ENCODE measurements around the gene PRPSAP1. TPM values are rescaled to one million over a fixed set of nuclear protein-coding genes. Genes with fewer than 3 reads are reported as not detected.

The PRPSAP1 gene
- total and polyA plus RNA-seq, 2 of the 8 experiments (the other 6 are each of a cell fraction or from before 2014, with no cell fraction given) = 32.0 to 54.2 TPM

DNA sequence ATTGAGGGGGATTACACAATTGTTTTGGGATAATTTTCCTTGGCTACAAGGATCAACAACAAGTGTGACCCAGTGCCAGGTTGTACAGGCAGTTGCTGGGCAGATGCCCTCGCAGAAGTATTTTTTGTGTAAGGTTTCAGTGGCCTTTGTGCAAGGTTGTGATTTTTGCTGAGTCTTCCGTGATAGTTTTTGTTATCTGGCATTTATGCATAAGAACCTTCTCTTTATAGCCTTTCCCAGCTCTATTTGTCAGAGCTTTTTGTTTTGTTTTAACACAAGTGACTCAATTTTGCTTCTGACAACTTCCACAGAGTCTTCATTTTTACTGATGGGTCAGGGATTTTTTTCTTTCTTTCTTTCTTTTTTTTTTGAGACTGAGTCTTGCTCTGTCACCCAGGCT lies 6.7 kb upstream of the PRPSAP1 start:
- H3K36me3 ChIP-seq (ENCODE audit: control insufficient read depth in 2 of 4, insufficient read depth in 4 of 4, low read length in 3 of 4) = no peaks in the 10 kb centered on the region
- H4K20me1 ChIP-seq (replicated peaks in 1 of 2; ENCODE audit: control insufficient read depth in 1 of 2, insufficient read depth in 2 of 2, low read length in 2 of 2) = no peaks in the 10 kb centered on the region
- H4K8ac ChIP-seq (ENCODE audit: extremely low read depth, insufficient read depth, low read length) = no peak overlapping the region
- H2BK20ac ChIP-seq (ENCODE audit: low read length) = no peak overlapping the region
- H3K27me3 ChIP-seq (replicated peaks in 1 of 4; ENCODE audit: control insufficient read depth in 3 of 4, extremely low read depth in 1 of 4, insufficient read depth in 3 of 4, low read length in 3 of 4) = no peaks in the 10 kb centered on the region
- no peak overlapping the region for H2BK12ac ChIP-seq (ENCODE audit: low read depth, low read length)
- H3K14ac ChIP-seq (ENCODE audit: insufficient read length) = no peak overlapping the region
- H3K79me1 ChIP-seq (ENCODE audit: low read depth, low read length) = no peaks in the 10 kb centered on the region
- H3K23ac ChIP-seq (ENCODE audit: insufficient read length) = no peak overlapping the region
- H3K4me1 ChIP-seq (replicated peaks in 1 of 4; ENCODE audit: control insufficient read depth in 3 of 4, insufficient read depth in 4 of 4, low read length in 3 of 4) = no peaks in the 10 kb centered on the region
- no peak overlapping the region for H3K18ac ChIP-seq (ENCODE audit: extremely low read depth, low read length)
- no peak overlapping the region for H2AFZ ChIP-seq (ENCODE audit: low read length)
- no peak overlapping the region for H3K27ac ChIP-seq (ENCODE audit: low read depth, low read length)
- no peak overlapping the region for H4K91ac ChIP-seq (replicated peaks; ENCODE audit: insufficient read length, low read length)
- ChIA-PET CTCF (ENCODE audit: partially characterized antibody) (interaction anchor here (0.6 to 29.3 kb wide), 2 partner anchors 26 to 91 kb away, joined by 3 to 635 read pairs; partner anchors contain the start of gene SPHK1), POLR2A (ENCODE audit: partially characterized antibody) (no interaction called here)
- no peaks in the 10 kb centered on the region for H3K23me2 ChIP-seq (ENCODE audit: low read depth, low read length)
- no peak overlapping the region for H2AK5ac ChIP-seq (ENCODE audit: low read depth, low read length)
- H3K56ac ChIP-seq (replicated peaks; ENCODE audit: insufficient read length, low read depth, low read length) = no peak overlapping the region
- TF ChIP-seq BRCA1 (IDR thresholded peaks at IDR 0.05; ENCODE audit: low read depth, low read length) (no peak), EZH2 (IDR thresholded peaks at IDR 0.05; ENCODE audit: low read depth, low read length, severe bottlenecking) (no peak), RNF2 (IDR thresholded peaks at IDR 0.05; ENCODE audit: borderline replicate concordance, low read depth, low read length, missing control alignments, poor library complexity, severe bottlenecking) (no peak), MAX (IDR thresholded peaks at IDR 0.05) (no peak), SUZ12 (IDR thresholded peaks at IDR 0.05; ENCODE audit: low read length) (no peak), YY1 (IDR thresholded peaks at IDR 0.05; ENCODE audit: low read depth, low read length) (no peak), KDM5A (IDR thresholded peaks at IDR 0.05; ENCODE audit: low read length) (no peak), SP4 (IDR thresholded peaks at IDR 0.05; ENCODE audit: low read length) (no peak), BACH1 (IDR thresholded peaks at IDR 0.05; ENCODE audit: low read length) (no peak), CHD2 (IDR thresholded peaks at IDR 0.05; ENCODE audit: low read length) (no peak), SAP30 (IDR thresholded peaks at IDR 0.05; ENCODE audit: insufficient read depth, insufficient replicate concordance, low read length) (no peak), JUND (IDR thresholded peaks at IDR 0.05; ENCODE audit: low read length) (no peak)
- TF ChIP-seq, protein P1, sequence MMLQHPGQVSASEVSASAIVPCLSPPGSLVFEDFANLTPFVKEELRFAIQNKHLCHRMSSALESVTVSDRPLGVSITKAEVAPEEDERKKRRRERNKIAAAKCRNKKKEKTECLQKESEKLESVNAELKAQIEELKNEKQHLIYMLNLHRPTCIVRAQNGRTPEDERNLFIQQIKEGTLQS (IDR thresholded peaks at IDR 0.05; ENCODE audit: insufficient read depth, low read depth, low read length) = no peak
- H3K9me3 ChIP-seq (ENCODE audit: insufficient read depth in 2 of 2, low read depth in 1 of 2, low read length in 1 of 2) = no peaks in the 10 kb centered on the region
- H3K4me3 ChIP-seq (ENCODE audit: extremely low read depth in 1 of 4, insufficient read depth in 2 of 4, low read depth in 3 of 4, low read length in 4 of 4) = no peak overlapping the region
- H3K79me2 ChIP-seq (ENCODE audit: control insufficient read depth in 1 of 2, insufficient read depth in 2 of 2, low read length in 2 of 2) = no peaks in the 10 kb centered on the region
- H3K4ac ChIP-seq (replicated peaks; ENCODE audit: insufficient read length, low read depth, low read length) = no peak overlapping the region
- H3K4me2 ChIP-seq (ENCODE audit: insufficient read depth in 1 of 2, low read depth in 2 of 2, low read length in 2 of 2) = no peak overlapping the region
- no peak for FAIRE-seq
- 95% methylated on average over 2 of the region's 2 CpGs; no CpG with 5 or more reads in 1 of the 2 experiments for WGBS, 2 experiments (ENCODE audit: extremely low coverage in 1 of 2, insufficient coverage in 1 of 2, insufficient read length in 1 of 2, insufficient replicate concordance in 2 of 2, low coverage in 1 of 2, low lambda C conversion rate in 2 of 2, missing lambda C conversion rate in 1 of 2)
- no peak overlapping the region for H4K5ac ChIP-seq (ENCODE audit: insufficient read length, low read depth, low read length)
- no peak overlapping the region for H2BK120ac ChIP-seq (replicated peaks; ENCODE audit: low read depth, low read length)
- DNase-seq (ENCODE audit: low read depth in 1 of 2, low spot score in 2 of 2) = no peak
- H2BK5ac ChIP-seq (ENCODE audit: low read depth, low read length) = no peak overlapping the region
- H2BK15ac ChIP-seq (ENCODE audit: low read length) = no peak overlapping the region
- H3K9ac ChIP-seq (replicated peaks in 1 of 4; ENCODE audit: extremely low read depth in 1 of 4, low read depth in 3 of 4, low read length in 3 of 4) = no peak overlapping the region
